ENCODE data around the gene ANKS1A. TPM values are rescaled to one million over a fixed set of nuclear protein-coding genes. Genes with fewer than 3 reads are reported as not detected.

Gene ANKS1A
- total RNA-seq, 1 experiment from 2014 or later = 26.5 TPM

GRCh38 chr6:35018182-35018519, 129.1 kb downstream of the ANKS1A start:
- DNase-seq = no peak
- Histone ChIP-seq H3K27me3 (ENCODE audit: insufficient read depth, low read length) (no peaks in the 10 kb centered on the region), H3K27ac (ENCODE audit: insufficient read length, low read depth, low read length) (no peak overlapping the region), H3K14ac (ENCODE audit: insufficient read depth, low read length) (no peak overlapping the region), H4K91ac (ENCODE audit: insufficient read length, low read depth, low read length) (no peak overlapping the region), H2AK5ac (ENCODE audit: insufficient read length, low read length) (no peak overlapping the region), H2BK20ac (ENCODE audit: low read depth, low read length, poor library complexity, severe bottlenecking) (no peak overlapping the region), H2BK120ac (ENCODE audit: low read depth, low read length, poor library complexity, severe bottlenecking) (no peak overlapping the region), H2BK5ac (ENCODE audit: insufficient read length, low read length) (no peak overlapping the region), H3K9me3 (ENCODE audit: control insufficient read depth, low read depth, low read length) (no peaks in the 10 kb centered on the region), H3K23me2 (ENCODE audit: insufficient read length, low read depth, low read length, poor library complexity, severe bottlenecking) (no peaks in the 10 kb centered on the region), H3K4me1 (ENCODE audit: insufficient read depth, low read length) (peaks cover 21% of the 10 kb centered on the region), H3K9ac (ENCODE audit: extremely low read depth, insufficient read length, low read length) (no peak overlapping the region), H3K23ac (ENCODE audit: insufficient read length, low read depth, low read length) (no peak overlapping the region), H3K56ac (ENCODE audit: insufficient read length, low read depth, low read length) (no peak overlapping the region), H2BK15ac (ENCODE audit: low read depth, low read length) (no peak overlapping the region), H3K4ac (ENCODE audit: low read depth, low read length) (no peak overlapping the region), H2BK12ac (ENCODE audit: insufficient read length, low read depth, low read length) (no peak overlapping the region), H2AFZ (ENCODE audit: low read length) (no peak overlapping the region), H3K79me2 (ENCODE audit: insufficient read depth, low read length) (no peaks in the 10 kb centered on the region), H4K5ac (ENCODE audit: insufficient read length, low read depth, low read length) (no peak overlapping the region), H4K20me1 (ENCODE audit: control insufficient read depth, insufficient read depth, insufficient read length) (no peaks in the 10 kb centered on the region), H4K8ac (replicated peaks; ENCODE audit: insufficient read length, low read depth, low read length) (no peak overlapping the region), H3K79me1 (ENCODE audit: insufficient read depth, low read depth, low read length, poor library complexity, severe bottlenecking) (no peaks in the 10 kb centered on the region), H3K18ac (ENCODE audit: insufficient read length, low read depth, low read length) (no peak overlapping the region), H3T11ph (ENCODE audit: low read length) (no peak overlapping the region), H3K4me2 (ENCODE audit: insufficient read depth, insufficient read length, low read length) (no peak overlapping the region)
- Mint-ChIP-seq H3K4me3 (no peak overlapping the region), H3K27me3 (ENCODE audit: low read depth) (no peaks in the 10 kb centered on the region; the same call in 1 of the 2 replicates), H3K4me1 (peaks cover 43 to 51% of the 10 kb centered on the region in 2 experiments), H3K9me3 (no peaks in the 10 kb centered on the region), H3K36me3 (ENCODE audit: insufficient read depth in 1 of 3, low read depth in 3 of 3) (peaks cover 7 to 25% (median 13%) of the 10 kb centered on the region in 3 experiments; a peak in 4 of 7 replicates), H3K27ac (no peak overlapping the region)
- TF ChIP-seq CTCF (conservative IDR thresholded peaks at IDR 0.05) = no peak
- no CpG with 5 or more reads among the region's 3 CpGs for WGBS (ENCODE audit: extremely low coverage, insufficient read length, low lambda C conversion rate)

All from H9 (cell line).